CD4-positive, alpha-beta memory T cell (primary cell): ENCODE results near the gene COL4A1. TPM values are rescaled to one million over a fixed set of nuclear protein-coding genes. Genes with fewer than 3 reads are reported as not detected.

Source experiments
- CTCF ChIA-PET: fragments of 350-600 bp; sonication (Branson Sonifier 250); formaldehyde crosslinking; loops from one replicate; lab custom pipeline; 2021; ENCODE audit warnings: inconsistent platforms; ENCODE audit not compliant: partially characterized antibody; lab: Charles Lee
- POLR2A ChIA-PET: fragments of 350-600 bp; sonication (Branson Sonifier 250); formaldehyde crosslinking; loops from one replicate; lab custom pipeline; 2021; ENCODE audit not compliant: partially characterized antibody; lab: Charles Lee
- DNase-seq, 5 donors: peaks; one replicate each; pipeline versions ENCODE4 v3.0.0 to v3.0.0-alpha.2; 2020 to 2022; ENCODE audit warnings: mixed read lengths in 1 of 5
- H3K27ac ChIP-seq: one replicate; pipeline ENCODE4 v1.7.0; 2013; ENCODE audit warnings: low read depth, low read length
- H3K27me3 ChIP-seq: 2 replicates; pipeline ENCODE4 v1.7.0; 2013; ENCODE audit warnings: mild to moderate bottlenecking, low read length, moderate library complexity; ENCODE audit not compliant: insufficient read depth
- H3K36me3 ChIP-seq: 2 replicates; pipeline ENCODE4 v1.7.0; 2013; ENCODE audit warnings: mild to moderate bottlenecking, low read length, moderate library complexity; ENCODE audit not compliant: insufficient read depth
- H3K4me1 ChIP-seq: 2 replicates; pipeline ENCODE4 v1.7.0; 2013; ENCODE audit warnings: mild to moderate bottlenecking, low read length, moderate library complexity; ENCODE audit not compliant: insufficient read depth
- H3K4me3 ChIP-seq, 2 donors: one replicate each; pipeline ENCODE4 v1.7.0; 2013; ENCODE audit warnings: low read length in 2 of 2, mild to moderate bottlenecking in 1 of 2
- H3K9me3 ChIP-seq, 2 donors: one replicate each; pipeline ENCODE4 v1.7.0; 2013; ENCODE audit warnings: low read length in 2 of 2, control low read depth in 1 of 2; ENCODE audit not compliant: control insufficient read depth in 1 of 2
- H3K27ac Mint-ChIP-seq, 7 donors: one replicate each; pipeline ENCODE4 v1.8.0; 2020 to 2021; ENCODE audit warnings: mixed read lengths in 7 of 7, mild to moderate bottlenecking in 6 of 7, inconsistent platforms in 3 of 7, moderate library complexity in 3 of 7
- H3K27me3 Mint-ChIP-seq, 2 donors: one replicate each; pipeline ENCODE4 v1.8.0; 2020 to 2021; ENCODE audit warnings: mixed read lengths in 2 of 2
- H3K36me3 Mint-ChIP-seq, 2 donors: one replicate each; pipeline ENCODE4 v1.8.0; 2020 to 2021; ENCODE audit warnings: mixed read lengths in 2 of 2, inconsistent platforms in 1 of 2, mild to moderate bottlenecking in 1 of 2
- H3K4me1 Mint-ChIP-seq, 4 donors: one replicate each; pipeline ENCODE4 v1.8.0; 2020 to 2021; ENCODE audit warnings: mixed read lengths in 4 of 4, mild to moderate bottlenecking in 1 of 4
- H3K4me3 Mint-ChIP-seq, 8 donors: one replicate each; pipeline ENCODE4 v1.8.0; 2020 to 2021; ENCODE audit warnings: mixed read lengths in 8 of 8, mild to moderate bottlenecking in 7 of 8, moderate library complexity in 6 of 8, inconsistent platforms in 3 of 8
- H3K9me3 Mint-ChIP-seq, 8 donors: one replicate each; pipeline ENCODE4 v1.8.0; 2020 to 2021; ENCODE audit warnings: mixed read lengths in 8 of 8, mild to moderate bottlenecking in 5 of 8, inconsistent platforms in 3 of 8, moderate library complexity in 1 of 8
- intact Hi-C: fragments of 100-400 bp; cut with micrococcal nuclease; formaldehyde crosslinking; loops from one replicate; pipeline ENCODE4 v1.15.1; 2023
- polyA plus RNA-seq, 2 donors: library from polyadenylated mRNA; unstranded; fragments of 300-500 nt; fragmentation: Illumina TruSeq; gene quantifications; one replicate each; pipeline ENCODE4 v1.2.3, GENCODE V29; 2021
- total RNA-seq, 2 experiments: library from RNA; stranded (reverse); gene quantifications; one replicate each; pipeline ENCODE4 v1.2.3, GENCODE V29; 2021

COL4A1 gene
- total and polyA plus RNA-seq, 4 experiments from 2014 or later: not detected

GRCh38 chr13:110109140-110109783, 197.7 kb downstream of the COL4A1 start:
- Mint-ChIP-seq H3K27me3 (peaks cover 2% of the 10 kb centered on the region in 2 donors), H3K4me3 (no peak overlapping the region), H3K36me3 (no peaks in the 10 kb centered on the region), H3K9me3 (no peaks in the 10 kb centered on the region), H3K27ac (no peak overlapping the region), H3K4me1 (no peaks in the 10 kb centered on the region)
- Histone ChIP-seq H3K36me3 (no peaks in the 10 kb centered on the region), H3K4me1 (no peaks in the 10 kb centered on the region), H3K9me3 (no peaks in the 10 kb centered on the region), H3K27ac (no peak overlapping the region), H3K27me3 (no peaks in the 10 kb centered on the region), H3K4me3 (no peak overlapping the region)
- intact Hi-C loops: no loop called here
- DNase-seq: no peak
- POLR2A ChIA-PET: no interaction called here
- CTCF ChIA-PET: no interaction called here

GRCh38 chr13:110108348-110109139, 198.4 kb downstream of the COL4A1 start:
- ChIA-PET CTCF (no interaction called here), POLR2A (no interaction called here)

GRCh38 chr13:110107568-110108347, 199.2 kb downstream of the COL4A1 start:
- no peaks in the 10 kb centered on the region for H3K4me1 Mint-ChIP-seq
- Histone ChIP-seq H3K4me1 (no peaks in the 10 kb centered on the region), H3K9me3 (no peaks in the 10 kb centered on the region), H3K4me3 (no peak overlapping the region), H3K36me3 (no peaks in the 10 kb centered on the region), H3K27ac (no peak overlapping the region), H3K27me3 (no peaks in the 10 kb centered on the region)
- intact Hi-C loops: no loop called here
- DNase-seq: no peak
- H3K36me3 Mint-ChIP-seq: no peaks in the 10 kb centered on the region
- POLR2A ChIA-PET: no interaction called here
- H3K9me3 Mint-ChIP-seq: peaks cover 0 to 5% (median 0%) of the 10 kb centered on the region in 8 donors
- CTCF ChIA-PET: interaction anchor here (1.7 kb wide), 1 partner anchor 9 kb away, joined by 3 read pairs; no protein-coding TSS in a partner anchor
- H3K27ac Mint-ChIP-seq: no peak overlapping the region
- peaks cover 0 to 1% of the 10 kb centered on the region in 2 donors for H3K27me3 Mint-ChIP-seq
- no peak overlapping the region for H3K4me3 Mint-ChIP-seq

More at GRCh38 chr13:110108348-110109139, 198.4 kb downstream of the COL4A1 start:
- peak overlapping the region in 1 of 7 donors; percentile 36 for H3K27ac Mint-ChIP-seq
- no peaks in the 10 kb centered on the region for H3K9me3 ChIP-seq
- intact Hi-C loops: no loop called here
- no peaks in the 10 kb centered on the region for H3K36me3 ChIP-seq
- H3K36me3 Mint-ChIP-seq: no peaks in the 10 kb centered on the region
- H3K4me3 Mint-ChIP-seq: no peak overlapping the region
- H3K4me1 ChIP-seq: no peaks in the 10 kb centered on the region
- no peaks in the 10 kb centered on the region for H3K4me1 Mint-ChIP-seq
- no peak overlapping the region for H3K27ac ChIP-seq
- H3K9me3 Mint-ChIP-seq: no peaks in the 10 kb centered on the region
- no peaks in the 10 kb centered on the region for H3K27me3 ChIP-seq
- DNase-seq: no peak
- H3K4me3 ChIP-seq: no peak overlapping the region
- H3K27me3 Mint-ChIP-seq: peaks cover 0 to 2% of the 10 kb centered on the region in 2 donors

GRCh38 chr13:110106726-110107125, 200.2 kb downstream of the COL4A1 start:
- H3K27me3 Mint-ChIP-seq: no peaks in the 10 kb centered on the region
- intact Hi-C loops: no loop called here
- Histone ChIP-seq H3K9me3 (peaks cover 0 to 4% of the 10 kb centered on the region in 2 donors), H3K27ac (no peak overlapping the region), H3K36me3 (no peaks in the 10 kb centered on the region), H3K4me1 (no peaks in the 10 kb centered on the region), H3K4me3 (no peak overlapping the region), H3K27me3 (no peaks in the 10 kb centered on the region)
- H3K4me1 Mint-ChIP-seq: no peaks in the 10 kb centered on the region
- no peak overlapping the region for H3K4me3 Mint-ChIP-seq
- peaks cover 0 to 5% (median 2%) of the 10 kb centered on the region in 8 donors for H3K9me3 Mint-ChIP-seq
- CTCF ChIA-PET: interaction anchor here (1.7 kb wide), 1 partner anchor 10 kb away, joined by 3 read pairs; no protein-coding TSS in a partner anchor
- DNase-seq: no peak
- no peaks in the 10 kb centered on the region for H3K36me3 Mint-ChIP-seq
- H3K27ac Mint-ChIP-seq: no peak overlapping the region
- POLR2A ChIA-PET: no interaction called here

- Mint-ChIP-seq H3K9me3 (peaks cover under 1 to 16% (median 7%) of the 10 kb centered on the region in 8 donors), H3K27me3 (no peaks in the 10 kb centered on the region), H3K27ac (no peak overlapping the region), H3K4me3 (no peak overlapping the region), H3K4me1 (no peaks in the 10 kb centered on the region), H3K36me3 (no peaks in the 10 kb centered on the region)
- CTCF ChIA-PET: no interaction called here
- Histone ChIP-seq H3K9me3 (peaks cover 0 to 4% of the 10 kb centered on the region in 2 donors), H3K27ac (no peak overlapping the region), H3K4me1 (no peaks in the 10 kb centered on the region), H3K4me3 (no peak overlapping the region), H3K27me3 (no peaks in the 10 kb centered on the region), H3K36me3 (no peaks in the 10 kb centered on the region)
- POLR2A ChIA-PET: no interaction called here
- DNase-seq: no peak
- intact Hi-C loops: no loop called here
These were observed 201.8 kb downstream of the COL4A1 start for GRCh38 chr13:110105136-110105535.

- Mint-ChIP-seq H3K27ac (no peak overlapping the region), H3K4me1 (no peaks in the 10 kb centered on the region), H3K27me3 (no peaks in the 10 kb centered on the region), H3K36me3 (peaks cover 0 to 2% of the 10 kb centered on the region in 2 donors), H3K9me3 (peaks cover 4 to 26% (median 13%) of the 10 kb centered on the region in 8 donors), H3K4me3 (no peak overlapping the region)
- no peaks in the 10 kb centered on the region for H3K4me1 ChIP-seq
- intact Hi-C loops: no loop called here
- POLR2A ChIA-PET: no interaction called here
- CTCF ChIA-PET: interaction anchor here (1.4 kb wide), 1 partner anchor 12 kb away, joined by 4 read pairs; no protein-coding TSS in a partner anchor
- no peak overlapping the region for H3K4me3 ChIP-seq
- no peaks in the 10 kb centered on the region for H3K27me3 ChIP-seq
- H3K36me3 ChIP-seq: no peaks in the 10 kb centered on the region
- DNase-seq: no peak
- no peak overlapping the region for H3K27ac ChIP-seq
- H3K9me3 ChIP-seq: peaks cover 0 to 4% of the 10 kb centered on the region in 2 donors
These were observed 203.4 kb downstream of the COL4A1 start for GRCh38 chr13:110103534-110103933.

- H3K9me3 Mint-ChIP-seq: peaks cover 4 to 26% (median 15%) of the 10 kb centered on the region in 8 donors
- H3K4me3 Mint-ChIP-seq: no peak overlapping the region
- Histone ChIP-seq H3K36me3 (no peaks in the 10 kb centered on the region), H3K27me3 (no peaks in the 10 kb centered on the region), H3K4me1 (no peaks in the 10 kb centered on the region), H3K9me3 (peaks cover 0 to 4% of the 10 kb centered on the region in 2 donors), H3K27ac (no peak overlapping the region), H3K4me3 (no peak overlapping the region)
- H3K27ac Mint-ChIP-seq: no peak overlapping the region
- intact Hi-C loops: no loop called here
- no peak for DNase-seq
- no peaks in the 10 kb centered on the region for H3K4me1 Mint-ChIP-seq
- H3K36me3 Mint-ChIP-seq: peaks cover 0 to 2% of the 10 kb centered on the region in 2 donors
- POLR2A ChIA-PET: no interaction called here
- CTCF ChIA-PET: interaction anchor here (1.4 kb wide), 1 partner anchor 13 kb away, joined by 4 read pairs; no protein-coding TSS in a partner anchor
- H3K27me3 Mint-ChIP-seq: no peaks in the 10 kb centered on the region
These were observed 203.9 kb downstream of the COL4A1 start for GRCh38 chr13:110103026-110103425.
